IMR-90 (cell line): ENCODE results near the gene JMJD8. TPM values are rescaled to one million over a fixed set of nuclear protein-coding genes. Genes with fewer than 3 reads are reported as not detected.

ENCODE experiments used
- ATAC-seq: fragments of 200-7000 bp; cut with Tn5 transposase; 2 replicates; pipeline ENCODE4 v1.9.1; 2020; ENCODE audit warnings: low read depth, mild to moderate bottlenecking, moderate library complexity
- BruUV-seq: library from RNA; stranded (reverse); fragments of 400-500 nt; replicated peaks from 2 replicates; lab custom pipeline; 2021; lab: Mats Ljungman, UMichigan
- CTCF ChIA-PET: fragments of 300-600 bp; formaldehyde crosslinking; extraction: SDS; loops from one replicate; lab custom pipeline; 2021; ENCODE audit warnings: antibody characterized with exemption; lab: Yijun Ruan, JAX
- POLR2A ChIA-PET: fragments of 300-600 bp; sonication (Branson Sonifier 250); formaldehyde crosslinking; loops from one replicate; lab custom pipeline; 2022; ENCODE audit warnings: antibody characterized with exemption; ENCODE audit not compliant: unreplicated experiment; lab: Charles Lee
- DNase-seq: peaks from one replicate; pipeline ENCODE4 v3.0.0; 2013
- H2AFZ ChIP-seq: replicated peaks from 2 replicates; pipeline ENCODE3; 2013; ENCODE audit warnings: low read length, mild to moderate bottlenecking; ENCODE audit not compliant: poor library complexity
- H2AK5ac ChIP-seq: 2 replicates; pipeline ENCODE4 v1.6.1; 2013; ENCODE audit warnings: low read depth, low read length, inconsistent platforms
- H2AK9ac ChIP-seq: replicated peaks from 2 replicates; pipeline ENCODE3; 2013; ENCODE audit warnings: mild to moderate bottlenecking, low read depth, low read length, moderate library complexity; ENCODE audit not compliant: poor library complexity
- H2BK120ac ChIP-seq: 2 replicates; pipeline ENCODE4 v1.6.1; 2013; ENCODE audit warnings: low read depth, low read length, inconsistent platforms
- H2BK15ac ChIP-seq: 3 replicates; pipeline ENCODE4 v1.6.1; 2013; ENCODE audit warnings: low read depth, low read length, inconsistent platforms
- H2BK20ac ChIP-seq: 2 replicates; pipeline ENCODE4 v1.6.1; 2013; ENCODE audit warnings: low read depth, mild to moderate bottlenecking, inconsistent platforms, low read length, moderate library complexity
- H2BK5ac ChIP-seq: 2 replicates; pipeline ENCODE4 v1.6.1; 2013; ENCODE audit warnings: mild to moderate bottlenecking, low read depth, low read length, inconsistent platforms; ENCODE audit not compliant: poor library complexity, severe bottlenecking
- H3K14ac ChIP-seq: replicated peaks from 2 replicates; pipeline ENCODE4 v1.6.1; 2013; ENCODE audit warnings: low read depth, low read length, inconsistent platforms
- H3K18ac ChIP-seq: 2 replicates; pipeline ENCODE4 v1.6.1; 2013; ENCODE audit warnings: low read depth, low read length, control low read depth
- H3K23ac ChIP-seq: 2 replicates; pipeline ENCODE4 v1.6.1; 2013; ENCODE audit warnings: low read depth, low read length, inconsistent platforms
- H3K27ac ChIP-seq: 2 replicates; pipeline ENCODE4 v1.5.1; 2013; ENCODE audit warnings: mild to moderate bottlenecking, control low read depth, low read length; ENCODE audit not compliant: insufficient read depth
- H3K27me3 ChIP-seq: 2 replicates; pipeline ENCODE4 v1.6.1; 2013; ENCODE audit warnings: low read length; ENCODE audit not compliant: control insufficient read depth, insufficient read depth
- H3K36me3 ChIP-seq: 2 replicates; pipeline ENCODE4 v1.6.1; 2013; ENCODE audit warnings: low read length, mixed read lengths; ENCODE audit not compliant: control insufficient read depth, insufficient read depth
- H3K4ac ChIP-seq: 2 replicates; pipeline ENCODE4 v1.6.1; 2013; ENCODE audit warnings: low read depth, low read length, inconsistent platforms
- H3K4me1 ChIP-seq: 2 replicates; pipeline ENCODE4 v1.6.1; 2013; ENCODE audit warnings: low read length, mixed read lengths; ENCODE audit not compliant: control insufficient read depth, insufficient read depth
- H3K4me2 ChIP-seq: 2 replicates; pipeline ENCODE4 v1.6.1; 2013; ENCODE audit warnings: low read depth, mild to moderate bottlenecking, control low read depth, low read length, moderate library complexity
- H3K4me3 ChIP-seq: 2 replicates; pipeline ENCODE4 v1.5.1; 2013; ENCODE audit warnings: low read depth, mild to moderate bottlenecking, control low read depth, low read length, moderate library complexity; ENCODE audit not compliant: insufficient read depth
- H3K56ac ChIP-seq: 2 replicates; pipeline ENCODE4 v1.6.1; 2013; ENCODE audit warnings: low read length, inconsistent platforms; ENCODE audit not compliant: insufficient read depth; ENCODE audit errors: extremely low read depth
- H3K79me1 ChIP-seq, 2 experiments: 2 replicates each; pipeline ENCODE4 v1.6.1; 2013; ENCODE audit warnings: low read length in 2 of 2, inconsistent platforms in 1 of 2, low read depth in 1 of 2
- H3K9ac ChIP-seq: 2 replicates; pipeline ENCODE4 v1.6.1; 2013; ENCODE audit warnings: low read depth, low read length, control low read depth
- H3K9me1 ChIP-seq: 2 replicates; pipeline ENCODE4 v1.6.1; 2013; ENCODE audit warnings: low read length, inconsistent platforms; ENCODE audit not compliant: insufficient read depth
- H3K9me3 ChIP-seq: 2 replicates; pipeline ENCODE4 v1.6.1; 2013; ENCODE audit warnings: low read length; ENCODE audit not compliant: control insufficient read depth, insufficient read depth
- H4K20me1 ChIP-seq: 2 replicates; pipeline ENCODE4 v1.6.1; 2013; ENCODE audit warnings: low read length, inconsistent platforms; ENCODE audit not compliant: insufficient read depth
- H4K5ac ChIP-seq: 2 replicates; pipeline ENCODE4 v1.6.1; 2013; ENCODE audit warnings: mild to moderate bottlenecking, low read depth, low read length, control low read depth
- H4K8ac ChIP-seq, 2 experiments: 2 replicates each; pipeline ENCODE4 v1.6.1; 2013; ENCODE audit warnings: low read depth in 2 of 2, low read length in 2 of 2, control low read depth in 1 of 2, inconsistent platforms in 1 of 2
- H4K91ac ChIP-seq: 2 replicates; pipeline ENCODE4 v1.6.1; 2013; ENCODE audit warnings: low read depth, low read length, inconsistent platforms; ENCODE audit not compliant: insufficient read depth
- CTCF ChIP-seq: conservative IDR thresholded peaks from 2 replicates; pipeline ENCODE4 v1.5.1; 2012; ENCODE audit warnings: mild to moderate bottlenecking, low read depth, low read length, improper control_type of control experiment
- MAZ ChIP-seq: IDR thresholded peaks from 2 replicates; pipeline ENCODE4 v1.6.1; 2012; ENCODE audit warnings: low read depth, mild to moderate bottlenecking, low read length, improper control_type of control experiment, moderate library complexity, borderline replicate concordance
- WGBS, 2 experiments: methylation state at CpG; one replicate each; pipeline versions ENCODE4 v1.1.5 to v1.1.7; 2013; ENCODE audit warnings: missing lambda C conversion rate in 2 of 2; ENCODE audit not compliant: insufficient read length in 1 of 2; ENCODE audit errors: extremely low coverage in 2 of 2; 5-methylcytosine and 5-hydroxymethylcytosine counted together
- dilution Hi-C: fragments of 300-500 bp; cut with HindIII; formaldehyde crosslinking; loops from one replicate; pipeline ENCODE4 v1.14.3; 2018; ENCODE audit warnings: low sequenced_read_pairs; ENCODE audit not compliant: unreplicated experiment
- in situ Hi-C: fragments of 300-500 bp; cut with MboI; formaldehyde crosslinking; loops from 3 replicates; pipeline ENCODE4 v1.14.3; 2019; ENCODE audit warnings: low sequenced_read_pairs, inconsistent platforms, mixed read lengths
- intact Hi-C: fragments of 100-400 bp; cut with micrococcal nuclease; formaldehyde crosslinking; loops from 2 replicates; pipeline ENCODE4 v1.10.0; 2022
- polyA plus RNA-seq, 3 experiments: library from polyadenylated mRNA; depleted of rRNA; stranded (reverse); fragments of >200 nt; gene quantifications; 2 replicates each; pipeline ENCODE4 v1.2.3, GENCODE V29; 2012; ENCODE audit warnings: low replicate concordance in 1 of 3
- total RNA-seq: library from RNA; depleted of rRNA; stranded (reverse); fragments of >200 nt; gene quantifications from 2 replicates; pipeline ENCODE4 v1.2.3, GENCODE V29; 2012

Gene JMJD8
- total and polyA plus RNA-seq, 2 of the 4 experiments (the other 2 are of a cell fraction), result 17.7 to 62.5 TPM

GRCh38 chr16:638034-638543 lies 46.0 kb downstream of the JMJD8 start:
- Histone ChIP-seq H3K79me1 (peaks cover 0 to 34% of the 10 kb centered on the region in 2 experiments; a peak in 2 of 4 replicates), H3K9ac (no peak overlapping the region), H3K36me3 (peaks cover 9% of the 10 kb centered on the region; the same call in 1 of the 2 replicates), H3K4me1 (peaks cover 18% of the 10 kb centered on the region), H3K4me2 (no peak overlapping the region), H4K20me1 (peaks cover 4% of the 10 kb centered on the region), H3K14ac (no peak overlapping the region), H2AK5ac (0 out of 2 replicates have a peak overlapping the region, but pooled peaks have one; percentile 69), H3K9me3 (no peaks in the 10 kb centered on the region), H3K27ac (no peak overlapping the region), H2BK20ac (no peak overlapping the region), H4K5ac (no peak overlapping the region), H2BK5ac (no peak overlapping the region), H4K8ac (no peak overlapping the region), H2BK15ac (no peak overlapping the region), H3K9me1 (peaks cover 8% of the 10 kb centered on the region; the same call in 1 of the 2 replicates), H3K4ac (no peak overlapping the region), H3K27me3 (no peaks in the 10 kb centered on the region), H2AK9ac (peak overlapping the region; percentile 28), H3K56ac (no peak overlapping the region), H2BK120ac (no peak overlapping the region), H2AFZ (peak overlapping the region; percentile 93), H3K4me3 (no peak overlapping the region), H3K18ac (no peak overlapping the region), H3K23ac (no peak overlapping the region), H4K91ac (no peak overlapping the region)
- BruUV-seq, result no TSS peak
- in situ Hi-C loops (no loop called here), intact Hi-C loops (loop anchor here (5.0 kb wide), 1 partner anchor 111 kb away; the partner anchor contains the start of gene CAPN15), dilution Hi-C loops (no loop called here)
- ATAC-seq, result no peak
- no peak for DNase-seq
- 88% methylated on average over 8 of the region's 15 CpGs; no CpG with 5 or more reads in 1 of the 2 experiments for WGBS, 2 experiments
- ChIA-PET POLR2A (no interaction called here), CTCF (no interaction called here)
- TF ChIP-seq CTCF (no peak), MAZ (no peak)
